WERI-Rb-1 (cell line): ENCODE measurements around the gene RTP5.
A peak's percentile ranks its signal among the peaks of the same experiment; 100 is the strongest.

Experiments
- DNase-seq: peaks from one replicate; pipeline ENCODE4 v3.0.0-alpha.2; 2020
- H3K27ac ChIP-seq: fragments of 250-450 bp; sonication (Bioruptor Pico); 2 replicates; pipeline ENCODE4 v1.5.1; 2020; ENCODE audit warnings: mild to moderate bottlenecking, moderate library complexity
- H3K27me3 ChIP-seq: fragments of 250-450 bp; sonication (Bioruptor Pico); 2 replicates; pipeline ENCODE4 v1.5.1; 2021; ENCODE audit warnings: mild to moderate bottlenecking, low read depth, moderate library complexity; ENCODE audit not compliant: insufficient read depth, severe bottlenecking
- H3K36me3 ChIP-seq: fragments of 250-450 bp; sonication (Bioruptor Pico); 2 replicates; pipeline ENCODE4 v1.5.1; 2020; ENCODE audit warnings: mild to moderate bottlenecking, moderate library complexity
- H3K4me3 ChIP-seq: 2 replicates; pipeline ENCODE4 v1.5.1; 2011; ENCODE audit warnings: low read depth, mild to moderate bottlenecking, control low read depth, low read length
- H3K9me3 ChIP-seq: fragments of 250-450 bp; sonication (Bioruptor Pico); 2 replicates; pipeline ENCODE4 v1.5.1; 2021; ENCODE audit warnings: mild to moderate bottlenecking, moderate library complexity; ENCODE audit not compliant: severe bottlenecking
- CTCF ChIP-seq: IDR thresholded peaks from 2 replicates; pipeline ENCODE4 v1.5.1; 2011; ENCODE audit warnings: low read depth, mild to moderate bottlenecking, control low read depth, inconsistent platforms, low read length

Gene RTP5

GRCh38 chr2:241902357-241902991 lies 32.9 kb downstream of the RTP5 start:
- peak overlapping the region; percentile 82 for H3K27ac ChIP-seq
- H3K27me3 ChIP-seq = no peaks in the 10 kb centered on the region
- no peaks in the 10 kb centered on the region for H3K9me3 ChIP-seq
- no peak for DNase-seq
- H3K4me3 ChIP-seq = no peak overlapping the region
- no peaks in the 10 kb centered on the region; the same call in none of the 2 replicates for H3K36me3 ChIP-seq
- no peak for TF ChIP-seq CTCF

- Histone ChIP-seq H3K9me3 (no peaks in the 10 kb centered on the region), H3K27me3 (no peaks in the 10 kb centered on the region), H3K27ac (peak overlapping the region; percentile 82), H3K36me3 (no peaks in the 10 kb centered on the region; the same call in none of the 2 replicates), H3K4me3 (no peak overlapping the region)
- peak; percentile 94 for DNase-seq
- TF ChIP-seq CTCF = 0 out of 2 replicates have a peak, but pooled peaks have one; percentile 22
These were observed 33.8 kb downstream of the RTP5 start for GRCh38 chr2:241903121-241904010.

- Histone ChIP-seq H3K4me3 (no peak overlapping the region), H3K27me3 (no peaks in the 10 kb centered on the region), H3K9me3 (no peaks in the 10 kb centered on the region), H3K36me3 (no peaks in the 10 kb centered on the region; the same call in none of the 2 replicates), H3K27ac (peak overlapping the region; percentile 82)
- DNase-seq = no peak
- TF ChIP-seq CTCF = no peak
These were observed 34.6 kb downstream of the RTP5 start for GRCh38 chr2:241904011-241904718.

- DNase-seq = no peak
- no peaks in the 10 kb centered on the region for H3K9me3 ChIP-seq
- TF ChIP-seq CTCF = no peak
- H3K4me3 ChIP-seq = no peak overlapping the region
- no peaks in the 10 kb centered on the region; the same call in none of the 2 replicates for H3K36me3 ChIP-seq
- peak overlapping the region; percentile 37 for H3K27ac ChIP-seq
- H3K27me3 ChIP-seq = no peaks in the 10 kb centered on the region
These were observed 35.5 kb downstream of the RTP5 start for GRCh38 chr2:241904791-241905710.
